SK-N-SH (cell line): ENCODE data around the gene DCP2. TPM values are rescaled to one million over a fixed set of nuclear protein-coding genes. Genes with fewer than 3 reads are reported as not detected.

Experiments
- CTCF ChIA-PET: fragments of 300-600, 350-600 bp; formaldehyde crosslinking; extraction: SDS; loops from one replicate; lab custom pipeline; 2021; lab: Yijun Ruan, JAX
- POLR2A ChIA-PET: fragments of 350-600 bp; sonication (Branson Sonifier 250); formaldehyde crosslinking; extraction: SDS; loops from one replicate; lab custom pipeline; 2020; ENCODE audit warnings: antibody characterized with exemption, inconsistent platforms; lab: Yijun Ruan, JAX
- DNase-seq: peaks from one replicate; pipeline ENCODE4 v3.0.0; 2012
- H2AFZ ChIP-seq: fragments of 200-600 bp; sonication (generic); 2 replicates; pipeline ENCODE4 v1.8.1; 2016; ENCODE audit warnings: antibody characterized with exemption, mild to moderate bottlenecking, low read depth
- H3F3A ChIP-seq: fragments of 200-600 bp; sonication (generic); replicated peaks from 2 replicates; pipeline ENCODE3; 2016; ENCODE audit warnings: antibody characterized with exemption, mild to moderate bottlenecking; ENCODE audit not compliant: insufficient read depth
- H3K27ac ChIP-seq, 2 experiments: fragments of 200-500 bp in 1 of 2; fragments of 200-600 bp in 1 of 2; sonication (Bioruptor generic) in 1 of 2; sonication (generic), shearing (Covaris generic) in 1 of 2; 2 replicates each; pipeline versions ENCODE4 v1.5.1 to v1.6.1; 2014 to 2016; ENCODE audit warnings: low read depth in 2 of 2, inconsistent platforms in 1 of 2, low read length in 1 of 2, mild to moderate bottlenecking in 1 of 2, mixed read lengths in 1 of 2
- H3K27me3 ChIP-seq: fragments of 200-600 bp; sonication (generic), shearing (Covaris generic); 2 replicates; pipeline ENCODE4 v1.6.1; 2016; ENCODE audit warnings: mixed run types; ENCODE audit not compliant: insufficient read depth
- H3K36me3 ChIP-seq, 2 experiments: fragments of 200-500 bp in 1 of 2; fragments of 200-600 bp in 1 of 2; sonication (Bioruptor generic) in 1 of 2; sonication (generic) in 1 of 2; replicated peaks in 1 of 2; 2 replicates each; pipeline versions ENCODE3 to v1.5.1; 2014 to 2016; ENCODE audit warnings: low read length in 1 of 2, mild to moderate bottlenecking in 1 of 2; ENCODE audit not compliant: insufficient read depth in 2 of 2, control insufficient read depth in 1 of 2
- H3K4me1 ChIP-seq, 2 experiments: fragments of 200-500 bp in 1 of 2; fragments of 200-600 bp in 1 of 2; sonication (Bioruptor generic) in 1 of 2; sonication (generic), shearing (Covaris generic) in 1 of 2; 2 replicates each; pipeline versions ENCODE4 v1.5.1 to v1.6.1; 2014 to 2016; ENCODE audit warnings: low read depth in 1 of 2, low read length in 1 of 2, mixed run types in 1 of 2; ENCODE audit not compliant: insufficient read depth in 2 of 2, control insufficient read depth in 1 of 2
- H3K4me2 ChIP-seq: fragments of 200-600 bp; sonication (generic), shearing (Covaris generic); 2 replicates; pipeline ENCODE4 v1.6.1; 2017; ENCODE audit warnings: mixed run types
- H3K4me3 ChIP-seq, 2 experiments: fragments of 200-500 bp in 1 of 2; fragments of 200-600 bp in 1 of 2; sonication (Bioruptor generic) in 1 of 2; sonication (generic), shearing (Covaris generic) in 1 of 2; 2 replicates each; pipeline versions ENCODE4 v1.5.1 to v1.8.1; 2014 to 2016; ENCODE audit warnings: low read depth in 2 of 2, inconsistent platforms in 1 of 2, low read length in 1 of 2, mild to moderate bottlenecking in 1 of 2, mixed read lengths in 1 of 2, moderate library complexity in 1 of 2
- H3K79me2 ChIP-seq: fragments of 200-600 bp; sonication (generic); 2 replicates; pipeline ENCODE4 v1.8.1; 2017; ENCODE audit warnings: mild to moderate bottlenecking; ENCODE audit not compliant: insufficient read depth
- H3K9ac ChIP-seq: fragments of 200-600 bp; sonication (generic); 2 replicates; pipeline ENCODE4 v1.6.1; 2017; ENCODE audit warnings: mixed run types
- H3K9me2 ChIP-seq: fragments of 200-600 bp; sonication (generic); 2 replicates; pipeline ENCODE4 v1.6.1; 2017; ENCODE audit warnings: mixed run types
- H3K9me3 ChIP-seq: fragments of 200-600 bp; sonication (generic); 2 replicates; pipeline ENCODE4 v1.6.1; 2017; ENCODE audit warnings: mixed run types, mild to moderate bottlenecking, moderate library complexity
- H4K20me1 ChIP-seq: fragments of 200-600 bp; sonication (generic); 2 replicates; pipeline ENCODE4 v1.6.1; 2017; ENCODE audit warnings: mild to moderate bottlenecking, mixed run types; ENCODE audit not compliant: insufficient read depth
- EP300 ChIP-seq, 2 experiments: IDR thresholded peaks; 2 replicates each; pipeline versions ENCODE4 v1.4.0 to v1.6.1; 2012; ENCODE audit warnings: borderline replicate concordance in 1 of 2, low read depth in 1 of 2, low read length in 1 of 2
- EZH2phosphoT487 ChIP-seq: fragments of 200-600 bp; sonication (generic); IDR thresholded peaks from 2 replicates; pipeline ENCODE4 v1.6.1; 2017; ENCODE audit warnings: low read depth, mixed run types, mild to moderate bottlenecking, antibody characterized with exemption, moderate library complexity, borderline replicate concordance
- FOSL2 ChIP-seq: IDR thresholded peaks from 2 replicates; pipeline ENCODE4 v1.4.0; 2012; ENCODE audit warnings: low read depth, mild to moderate bottlenecking, moderate library complexity, borderline replicate concordance
- FOXJ3 ChIP-seq: sonication (generic); formaldehyde crosslinking; IDR thresholded peaks from 2 replicates; pipeline ENCODE4 v1.5.1; 2020; ENCODE audit warnings: mild to moderate bottlenecking, missing genetic modification reagents
- GABPA ChIP-seq: IDR thresholded peaks from 2 replicates; pipeline ENCODE4 v1.4.0; 2012; ENCODE audit warnings: low read depth, mild to moderate bottlenecking
- GATA2 ChIP-seq: sonication (generic); formaldehyde crosslinking; IDR thresholded peaks from 2 replicates; pipeline ENCODE4 v1.5.0; 2020; ENCODE audit warnings: mild to moderate bottlenecking, missing genetic modification reagents
- JUND ChIP-seq: IDR thresholded peaks from 2 replicates; pipeline ENCODE4 v1.4.0; 2012
- NFIC ChIP-seq: IDR thresholded peaks from 2 replicates; pipeline ENCODE4 v1.4.0; 2012; ENCODE audit warnings: borderline replicate concordance
- NRF1 ChIP-seq: IDR thresholded peaks from 2 replicates; pipeline ENCODE4 v1.6.1; 2012; ENCODE audit warnings: low read depth, mild to moderate bottlenecking, low read length
- POLR2AphosphoS5 ChIP-seq: IDR thresholded peaks from 2 replicates; pipeline ENCODE4 v1.6.1; 2012; ENCODE audit warnings: low read depth, low read length
- RCOR1 ChIP-seq: fragments of 150-350 bp; IDR thresholded peaks from 2 replicates; pipeline ENCODE4 v1.6.1; 2017; ENCODE audit warnings: antibody characterized with exemption, low read length
- RXRA ChIP-seq: IDR thresholded peaks from 2 replicates; pipeline ENCODE4 v1.4.0; 2012; ENCODE audit warnings: low read depth, mild to moderate bottlenecking, borderline replicate concordance
- SIN3A ChIP-seq: IDR thresholded peaks from 2 replicates; pipeline ENCODE4 v1.6.1; 2012; ENCODE audit warnings: low read depth, mild to moderate bottlenecking, low read length, moderate library complexity, borderline replicate concordance
- SMC3 ChIP-seq: IDR thresholded peaks from 2 replicates; pipeline ENCODE4 v1.6.1; 2012; ENCODE audit warnings: low read depth, low read length, improper control_type of control experiment
- TCF12 ChIP-seq: IDR thresholded peaks from 2 replicates; pipeline ENCODE4 v1.4.0; 2012
- TEAD4 ChIP-seq: IDR thresholded peaks from 2 replicates; pipeline ENCODE4 v1.4.0; 2012; ENCODE audit warnings: mild to moderate bottlenecking, borderline replicate concordance; ENCODE audit not compliant: insufficient read depth
- YY1 ChIP-seq: IDR thresholded peaks from 2 replicates; pipeline ENCODE4 v1.4.0; 2012; ENCODE audit warnings: low read depth, mild to moderate bottlenecking
- WGBS: methylation state at CpG from one replicate; pipeline ENCODE4 v1.1.6; 2017; ENCODE audit warnings: low lambda C conversion rate; 5-methylcytosine and 5-hydroxymethylcytosine counted together
- polyA plus RNA-seq, 3 experiments: library from polyadenylated mRNA; depleted of rRNA; stranded (reverse); fragments of >200 nt; gene quantifications; 2 replicates each; pipeline ENCODE4 v1.2.3, GENCODE V29; 2012
- TF ChIP-seq, protein P1 (sequence below): IDR thresholded peaks from 2 replicates; pipeline ENCODE4 v1.4.0; 2012; ENCODE audit warnings: low read depth, borderline replicate concordance
- TF ChIP-seq, protein P2 (sequence below): IDR thresholded peaks from 2 replicates; pipeline ENCODE4 v1.4.0; 2012; ENCODE audit warnings: low read depth, borderline replicate concordance
- TF ChIP-seq, protein P3 (sequence below): IDR thresholded peaks from 2 replicates; pipeline ENCODE4; 2012
- TF ChIP-seq, protein P4 (sequence below): fragments of 200-600 bp; sonication (generic); IDR thresholded peaks from 2 replicates; pipeline ENCODE4 v1.6.1; 2017; ENCODE audit warnings: antibody characterized with exemption, mild to moderate bottlenecking, moderate library complexity

DCP2 gene
- polyA plus RNA-seq, 1 of the 3 experiments (the other 2 are of a cell fraction): 6.0 TPM

DNA sequence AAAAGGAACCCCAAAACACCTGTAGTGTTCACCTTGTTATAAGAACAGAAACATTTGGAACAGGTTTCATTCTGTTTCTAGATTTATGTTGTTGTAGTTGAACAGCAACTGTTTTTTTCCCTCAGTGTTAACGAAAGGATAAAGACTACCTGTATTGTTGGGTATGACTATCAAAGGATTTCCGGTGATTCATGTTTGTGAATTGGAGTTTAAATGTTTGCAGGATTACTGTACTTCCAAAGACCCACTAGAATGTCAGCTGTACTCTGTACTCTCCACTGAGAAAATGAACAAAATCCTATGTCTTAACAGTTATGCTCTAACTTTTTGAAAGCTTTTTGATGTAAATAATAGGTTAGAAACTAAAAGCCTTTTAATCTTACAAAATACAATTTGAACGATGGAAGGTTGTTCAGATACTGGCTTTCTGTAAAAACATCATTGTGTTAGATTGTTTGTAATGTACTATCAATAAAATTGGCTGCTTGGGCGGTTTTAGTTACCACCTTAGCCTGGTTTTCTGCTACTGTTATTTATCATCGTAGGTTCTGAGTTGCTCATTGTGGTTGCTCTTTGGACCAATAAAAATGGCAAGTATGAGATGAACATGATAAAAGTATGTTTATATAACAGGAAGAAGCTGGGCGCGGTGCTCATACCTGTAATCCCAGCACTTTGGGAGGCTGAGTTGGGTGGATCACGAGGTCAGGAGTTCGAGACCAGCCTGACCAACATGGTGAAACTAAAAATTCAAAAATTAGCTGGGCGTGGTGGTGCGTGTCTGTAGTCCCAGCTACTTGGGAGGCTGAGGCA is 44.1 kb downstream of the DCP2 start:
- H3K9me3 ChIP-seq: no peaks in the 10 kb centered on the region
- TF ChIP-seq SIN3A (no peak), TCF12 (peak; percentile 63), TEAD4 (peak; percentile 57; the same call in 1 of the 2 replicates), FOXJ3 (CRISPR knock-in tag) (no peak), FOSL2 (peak; percentile 81; the same call in 1 of the 2 replicates), EP300 (IDR thresholded peaks at IDR 0.05; ENCODE audit: borderline replicate concordance in 1 of 2, low read depth in 1 of 2, low read length in 1 of 2) (peak in 1 of 2 experiments; percentile 52; a peak in 1 of 4 replicates), EZH2phosphoT487 (no peak), JUND (peak; percentile 82), NRF1 (no peak), RXRA (no peak), SMC3 (no peak), GATA2 (CRISPR knock-in tag) (no peak), YY1 (no peak), NFIC (0 out of 2 replicates have a peak, but pooled peaks have one; percentile 12), POLR2AphosphoS5 (peak; percentile 15; the same call in 1 of the 2 replicates), GABPA (no peak), RCOR1 (no peak)
- TF ChIP-seq, protein P1, sequence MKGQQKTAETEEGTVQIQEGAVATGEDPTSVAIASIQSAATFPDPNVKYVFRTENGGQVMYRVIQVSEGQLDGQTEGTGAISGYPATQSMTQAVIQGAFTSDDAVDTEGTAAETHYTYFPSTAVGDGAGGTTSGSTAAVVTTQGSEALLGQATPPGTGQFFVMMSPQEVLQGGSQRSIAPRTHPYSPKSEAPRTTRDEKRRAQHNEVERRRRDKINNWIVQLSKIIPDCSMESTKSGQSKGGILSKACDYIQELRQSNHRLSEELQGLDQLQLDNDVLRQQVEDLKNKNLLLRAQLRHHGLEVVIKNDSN: no peak
- TF ChIP-seq, protein P2, sequence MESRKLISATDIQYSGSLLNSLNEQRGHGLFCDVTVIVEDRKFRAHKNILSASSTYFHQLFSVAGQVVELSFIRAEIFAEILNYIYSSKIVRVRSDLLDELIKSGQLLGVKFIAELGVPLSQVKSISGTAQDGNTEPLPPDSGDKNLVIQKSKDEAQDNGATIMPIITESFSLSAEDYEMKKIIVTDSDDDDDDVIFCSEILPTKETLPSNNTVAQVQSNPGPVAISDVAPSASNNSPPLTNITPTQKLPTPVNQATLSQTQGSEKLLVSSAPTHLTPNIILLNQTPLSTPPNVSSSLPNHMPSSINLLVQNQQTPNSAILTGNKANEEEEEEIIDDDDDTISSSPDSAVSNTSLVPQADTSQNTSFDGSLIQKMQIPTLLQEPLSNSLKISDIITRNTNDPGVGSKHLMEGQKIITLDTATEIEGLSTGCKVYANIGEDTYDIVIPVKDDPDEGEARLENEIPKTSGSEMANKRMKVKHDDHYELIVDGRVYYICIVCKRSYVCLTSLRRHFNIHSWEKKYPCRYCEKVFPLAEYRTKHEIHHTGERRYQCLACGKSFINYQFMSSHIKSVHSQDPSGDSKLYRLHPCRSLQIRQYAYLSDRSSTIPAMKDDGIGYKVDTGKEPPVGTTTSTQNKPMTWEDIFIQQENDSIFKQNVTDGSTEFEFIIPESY: no peak
- TF ChIP-seq, protein P3, sequence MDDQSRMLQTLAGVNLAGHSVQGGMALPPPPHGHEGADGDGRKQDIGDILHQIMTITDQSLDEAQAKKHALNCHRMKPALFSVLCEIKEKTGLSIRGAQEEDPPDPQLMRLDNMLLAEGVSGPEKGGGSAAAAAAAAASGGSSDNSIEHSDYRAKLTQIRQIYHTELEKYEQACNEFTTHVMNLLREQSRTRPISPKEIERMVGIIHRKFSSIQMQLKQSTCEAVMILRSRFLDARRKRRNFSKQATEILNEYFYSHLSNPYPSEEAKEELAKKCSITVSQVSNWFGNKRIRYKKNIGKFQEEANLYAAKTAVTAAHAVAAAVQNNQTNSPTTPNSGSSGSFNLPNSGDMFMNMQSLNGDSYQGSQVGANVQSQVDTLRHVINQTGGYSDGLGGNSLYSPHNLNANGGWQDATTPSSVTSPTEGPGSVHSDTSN: no peak
- TF ChIP-seq, protein P4, sequence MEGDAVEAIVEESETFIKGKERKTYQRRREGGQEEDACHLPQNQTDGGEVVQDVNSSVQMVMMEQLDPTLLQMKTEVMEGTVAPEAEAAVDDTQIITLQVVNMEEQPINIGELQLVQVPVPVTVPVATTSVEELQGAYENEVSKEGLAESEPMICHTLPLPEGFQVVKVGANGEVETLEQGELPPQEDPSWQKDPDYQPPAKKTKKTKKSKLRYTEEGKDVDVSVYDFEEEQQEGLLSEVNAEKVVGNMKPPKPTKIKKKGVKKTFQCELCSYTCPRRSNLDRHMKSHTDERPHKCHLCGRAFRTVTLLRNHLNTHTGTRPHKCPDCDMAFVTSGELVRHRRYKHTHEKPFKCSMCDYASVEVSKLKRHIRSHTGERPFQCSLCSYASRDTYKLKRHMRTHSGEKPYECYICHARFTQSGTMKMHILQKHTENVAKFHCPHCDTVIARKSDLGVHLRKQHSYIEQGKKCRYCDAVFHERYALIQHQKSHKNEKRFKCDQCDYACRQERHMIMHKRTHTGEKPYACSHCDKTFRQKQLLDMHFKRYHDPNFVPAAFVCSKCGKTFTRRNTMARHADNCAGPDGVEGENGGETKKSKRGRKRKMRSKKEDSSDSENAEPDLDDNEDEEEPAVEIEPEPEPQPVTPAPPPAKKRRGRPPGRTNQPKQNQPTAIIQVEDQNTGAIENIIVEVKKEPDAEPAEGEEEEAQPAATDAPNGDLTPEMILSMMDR: no peak
- WGBS: 87% methylated on average over 11 of the region's 11 CpGs
- peaks cover 41 to 65% of the 10 kb centered on the region in 2 experiments for H3K36me3 ChIP-seq
- H3K4me2 ChIP-seq: no peak overlapping the region
- H3K4me1 ChIP-seq: peaks cover 0 to 8% of the 10 kb centered on the region in 2 experiments; a peak in 2 of 4 replicates
- H3K9me2 ChIP-seq: no peaks in the 10 kb centered on the region
- no peak for DNase-seq
- H4K20me1 ChIP-seq: peaks cover 6% of the 10 kb centered on the region; the same call in 1 of the 2 replicates
- H2AFZ ChIP-seq: no peak overlapping the region
- H3K79me2 ChIP-seq: peaks cover 12% of the 10 kb centered on the region; the same call in 1 of the 2 replicates
- no peak overlapping the region for H3K4me3 ChIP-seq
- peak overlapping the region in 1 of 2 experiments; percentile 30; a peak in 2 of 4 replicates for H3K27ac ChIP-seq
- ChIA-PET POLR2A (no interaction called here), CTCF (interaction anchor here (3.9 kb wide), 1 partner anchor 24 kb away, joined by 17 read pairs; no protein-coding TSS in a partner anchor)
- H3K27me3 ChIP-seq: no peaks in the 10 kb centered on the region
- H3K9ac ChIP-seq: no peak overlapping the region
- H3F3A ChIP-seq: peaks cover 9% of the 10 kb centered on the region
